SK-N-SH (cell line): ENCODE results near the gene LURAP1L. TPM values are rescaled to one million over a fixed set of nuclear protein-coding genes. Genes with fewer than 3 reads are reported as not detected.

ENCODE experiments used
- CTCF ChIA-PET: fragments of 300-600, 350-600 bp; formaldehyde crosslinking; extraction: SDS; loops from one replicate; lab custom pipeline; 2021; lab: Yijun Ruan, JAX
- POLR2A ChIA-PET: fragments of 350-600 bp; sonication (Branson Sonifier 250); formaldehyde crosslinking; extraction: SDS; loops from one replicate; lab custom pipeline; 2020; ENCODE audit warnings: antibody characterized with exemption, inconsistent platforms; lab: Yijun Ruan, JAX
- DNase-seq: peaks from one replicate; pipeline ENCODE4 v3.0.0; 2012
- H2AFZ ChIP-seq: fragments of 200-600 bp; sonication (generic); 2 replicates; pipeline ENCODE4 v1.8.1; 2016; ENCODE audit warnings: antibody characterized with exemption, mild to moderate bottlenecking, low read depth
- H3F3A ChIP-seq: fragments of 200-600 bp; sonication (generic); replicated peaks from 2 replicates; pipeline ENCODE3; 2016; ENCODE audit warnings: antibody characterized with exemption, mild to moderate bottlenecking; ENCODE audit not compliant: insufficient read depth
- H3K27ac ChIP-seq, 2 experiments: fragments of 200-500 bp in 1 of 2; fragments of 200-600 bp in 1 of 2; sonication (Bioruptor generic) in 1 of 2; sonication (generic), shearing (Covaris generic) in 1 of 2; 2 replicates each; pipeline versions ENCODE4 v1.5.1 to v1.6.1; 2014 to 2016; ENCODE audit warnings: low read depth in 2 of 2, inconsistent platforms in 1 of 2, low read length in 1 of 2, mild to moderate bottlenecking in 1 of 2, mixed read lengths in 1 of 2
- H3K27me3 ChIP-seq: fragments of 200-600 bp; sonication (generic), shearing (Covaris generic); 2 replicates; pipeline ENCODE4 v1.6.1; 2016; ENCODE audit warnings: mixed run types; ENCODE audit not compliant: insufficient read depth
- H3K36me3 ChIP-seq, 2 experiments: fragments of 200-500 bp in 1 of 2; fragments of 200-600 bp in 1 of 2; sonication (Bioruptor generic) in 1 of 2; sonication (generic) in 1 of 2; replicated peaks in 1 of 2; 2 replicates each; pipeline versions ENCODE3 to v1.5.1; 2014 to 2016; ENCODE audit warnings: low read length in 1 of 2, mild to moderate bottlenecking in 1 of 2; ENCODE audit not compliant: insufficient read depth in 2 of 2, control insufficient read depth in 1 of 2
- H3K4me1 ChIP-seq, 2 experiments: fragments of 200-500 bp in 1 of 2; fragments of 200-600 bp in 1 of 2; sonication (Bioruptor generic) in 1 of 2; sonication (generic), shearing (Covaris generic) in 1 of 2; 2 replicates each; pipeline versions ENCODE4 v1.5.1 to v1.6.1; 2014 to 2016; ENCODE audit warnings: low read depth in 1 of 2, low read length in 1 of 2, mixed run types in 1 of 2; ENCODE audit not compliant: insufficient read depth in 2 of 2, control insufficient read depth in 1 of 2
- H3K4me2 ChIP-seq: fragments of 200-600 bp; sonication (generic), shearing (Covaris generic); 2 replicates; pipeline ENCODE4 v1.6.1; 2017; ENCODE audit warnings: mixed run types
- H3K4me3 ChIP-seq, 2 experiments: fragments of 200-500 bp in 1 of 2; fragments of 200-600 bp in 1 of 2; sonication (Bioruptor generic) in 1 of 2; sonication (generic), shearing (Covaris generic) in 1 of 2; 2 replicates each; pipeline versions ENCODE4 v1.5.1 to v1.8.1; 2014 to 2016; ENCODE audit warnings: low read depth in 2 of 2, inconsistent platforms in 1 of 2, low read length in 1 of 2, mild to moderate bottlenecking in 1 of 2, mixed read lengths in 1 of 2, moderate library complexity in 1 of 2
- H3K79me2 ChIP-seq: fragments of 200-600 bp; sonication (generic); 2 replicates; pipeline ENCODE4 v1.8.1; 2017; ENCODE audit warnings: mild to moderate bottlenecking; ENCODE audit not compliant: insufficient read depth
- H3K9ac ChIP-seq: fragments of 200-600 bp; sonication (generic); 2 replicates; pipeline ENCODE4 v1.6.1; 2017; ENCODE audit warnings: mixed run types
- H3K9me2 ChIP-seq: fragments of 200-600 bp; sonication (generic); 2 replicates; pipeline ENCODE4 v1.6.1; 2017; ENCODE audit warnings: mixed run types
- H3K9me3 ChIP-seq: fragments of 200-600 bp; sonication (generic); 2 replicates; pipeline ENCODE4 v1.6.1; 2017; ENCODE audit warnings: mixed run types, mild to moderate bottlenecking, moderate library complexity
- H4K20me1 ChIP-seq: fragments of 200-600 bp; sonication (generic); 2 replicates; pipeline ENCODE4 v1.6.1; 2017; ENCODE audit warnings: mild to moderate bottlenecking, mixed run types; ENCODE audit not compliant: insufficient read depth
- CTCF ChIP-seq: fragments of 200-600 bp; sonication (generic); IDR thresholded peaks from 2 replicates; pipeline ENCODE4 v1.6.1; 2017; ENCODE audit warnings: antibody characterized with exemption, mild to moderate bottlenecking, moderate library complexity
- ELF1 ChIP-seq: IDR thresholded peaks from 2 replicates; pipeline ENCODE4 v1.4.0; 2012
- EP300 ChIP-seq, 2 experiments: IDR thresholded peaks; 2 replicates each; pipeline versions ENCODE4 v1.4.0 to v1.6.1; 2012; ENCODE audit warnings: borderline replicate concordance in 1 of 2, low read depth in 1 of 2, low read length in 1 of 2
- EZH2phosphoT487 ChIP-seq: fragments of 200-600 bp; sonication (generic); IDR thresholded peaks from 2 replicates; pipeline ENCODE4 v1.6.1; 2017; ENCODE audit warnings: low read depth, mixed run types, mild to moderate bottlenecking, antibody characterized with exemption, moderate library complexity, borderline replicate concordance
- FOXJ3 ChIP-seq: sonication (generic); formaldehyde crosslinking; IDR thresholded peaks from 2 replicates; pipeline ENCODE4 v1.5.1; 2020; ENCODE audit warnings: mild to moderate bottlenecking, missing genetic modification reagents
- FOXM1 ChIP-seq: IDR thresholded peaks from 2 replicates; pipeline ENCODE4 v1.4.0; 2012; ENCODE audit warnings: low read depth, mild to moderate bottlenecking
- GABPA ChIP-seq: IDR thresholded peaks from 2 replicates; pipeline ENCODE4 v1.4.0; 2012; ENCODE audit warnings: low read depth, mild to moderate bottlenecking
- JUND ChIP-seq: IDR thresholded peaks from 2 replicates; pipeline ENCODE4 v1.4.0; 2012
- NFIC ChIP-seq: IDR thresholded peaks from 2 replicates; pipeline ENCODE4 v1.4.0; 2012; ENCODE audit warnings: borderline replicate concordance
- NRF1 ChIP-seq: IDR thresholded peaks from 2 replicates; pipeline ENCODE4 v1.6.1; 2012; ENCODE audit warnings: low read depth, mild to moderate bottlenecking, low read length
- POLR2AphosphoS5 ChIP-seq: IDR thresholded peaks from 2 replicates; pipeline ENCODE4 v1.6.1; 2012; ENCODE audit warnings: low read depth, low read length
- REST ChIP-seq: IDR thresholded peaks from 2 replicates; pipeline ENCODE4 v1.6.1; 2012; ENCODE audit warnings: mild to moderate bottlenecking, low read depth, low read length, moderate library complexity
- RFX5 ChIP-seq: IDR thresholded peaks from 2 replicates; pipeline ENCODE4 v1.6.1; 2012; ENCODE audit warnings: mild to moderate bottlenecking, improper control_type of control experiment, low read length
- RXRA ChIP-seq: IDR thresholded peaks from 2 replicates; pipeline ENCODE4 v1.4.0; 2012; ENCODE audit warnings: low read depth, mild to moderate bottlenecking, borderline replicate concordance
- SMC3 ChIP-seq: IDR thresholded peaks from 2 replicates; pipeline ENCODE4 v1.6.1; 2012; ENCODE audit warnings: low read depth, low read length, improper control_type of control experiment
- TAF1 ChIP-seq: IDR thresholded peaks from 2 replicates; pipeline ENCODE4 v1.6.1; 2012; ENCODE audit warnings: low read depth, mild to moderate bottlenecking, low read length, moderate library complexity, borderline replicate concordance
- TCF12 ChIP-seq: IDR thresholded peaks from 2 replicates; pipeline ENCODE4 v1.4.0; 2012
- TEAD4 ChIP-seq: IDR thresholded peaks from 2 replicates; pipeline ENCODE4 v1.4.0; 2012; ENCODE audit warnings: mild to moderate bottlenecking, borderline replicate concordance; ENCODE audit not compliant: insufficient read depth
- USF2 ChIP-seq: fragments of 150-350 bp; IDR thresholded peaks from 2 replicates; pipeline ENCODE4 v1.6.1; 2017; ENCODE audit warnings: antibody characterized with exemption, low read length, low read depth, borderline replicate concordance
- WGBS: methylation state at CpG from one replicate; pipeline ENCODE4 v1.1.6; 2017; ENCODE audit warnings: low lambda C conversion rate; 5-methylcytosine and 5-hydroxymethylcytosine counted together
- polyA plus RNA-seq, 3 experiments: library from polyadenylated mRNA; depleted of rRNA; stranded (reverse); fragments of >200 nt; gene quantifications; 2 replicates each; pipeline ENCODE4 v1.2.3, GENCODE V29; 2012

LURAP1L gene
- polyA plus RNA-seq, 1 of the 3 experiments (the other 2 are of a cell fraction), result 3.4 TPM

GRCh38 chr9:12801663-12802062 lies 26.8 kb downstream of the LURAP1L start (continued):
- TF ChIP-seq REST, result no peak
- no peak for TF ChIP-seq POLR2AphosphoS5
- TF ChIP-seq NRF1, result no peak
- TF ChIP-seq TAF1, result no peak
- no peak for TF ChIP-seq TCF12
- TF ChIP-seq SMC3, result no peak
- no peak for TF ChIP-seq CTCF

GRCh38 chr9:12802093-12802492 lies 27.3 kb downstream of the LURAP1L start:
- no peaks in the 10 kb centered on the region for H3K9me3 ChIP-seq
- no peak overlapping the region for H3K4me3 ChIP-seq
- CTCF ChIA-PET, result interaction anchor here (0.9 to 1.2 kb wide), 4 partner anchors 8 to 100 kb away, joined by 3 read pairs; no protein-coding TSS in a partner anchor
- no peaks in the 10 kb centered on the region for H3K36me3 ChIP-seq
- no peak overlapping the region for H3K9ac ChIP-seq
- no peak overlapping the region for H2AFZ ChIP-seq
- WGBS, result 58% methylated on average over 1 of the region's 1 CpG
- H3K79me2 ChIP-seq, result no peaks in the 10 kb centered on the region
- H3K27me3 ChIP-seq, result no peaks in the 10 kb centered on the region
- DNase-seq, result no peak
- no peaks in the 10 kb centered on the region for H4K20me1 ChIP-seq
- H3F3A ChIP-seq, result no peaks in the 10 kb centered on the region
- POLR2A ChIA-PET, result no interaction called here
- H3K4me1 ChIP-seq, result no peaks in the 10 kb centered on the region; a peak in 2 of 4 replicates
- TF ChIP-seq POLR2AphosphoS5 (no peak), NFIC (no peak), CTCF (no peak), TCF12 (no peak), GABPA (no peak), EZH2phosphoT487 (no peak), EP300 (IDR thresholded peaks at IDR 0.05; ENCODE audit: borderline replicate concordance in 1 of 2, low read depth in 1 of 2, low read length in 1 of 2) (no peak), USF2 (no peak), ELF1 (no peak), RXRA (no peak), NRF1 (no peak), TEAD4 (no peak), JUND (no peak), RFX5 (no peak), FOXM1 (no peak), FOXJ3 (no peak)
- H3K9me2 ChIP-seq, result no peaks in the 10 kb centered on the region
- no peak overlapping the region for H3K4me2 ChIP-seq
- H3K27ac ChIP-seq, result no peak overlapping the region
